Mucosa of rectum (tissue), 2 donors: ENCODE measurements around the gene COMP.

Experiments used
- H3K27ac ChIP-seq, 2 donors: one replicate each; pipeline ENCODE4 v1.7.0; 2013; ENCODE audit warnings: inconsistent platforms in 2 of 2, low read depth in 2 of 2, low read length in 2 of 2
- H3K27me3 ChIP-seq, 2 donors: one replicate each; pipeline ENCODE4 v1.7.0; 2013; ENCODE audit warnings: low read length in 2 of 2; ENCODE audit not compliant: control insufficient read depth in 2 of 2, insufficient read depth in 2 of 2
- H3K36me3 ChIP-seq, 2 donors: one replicate each; pipeline ENCODE4 v1.7.0; 2013; ENCODE audit warnings: low read length in 2 of 2; ENCODE audit not compliant: control insufficient read depth in 2 of 2, insufficient read depth in 2 of 2
- H3K4me1 ChIP-seq, 2 donors: one replicate each; pipeline ENCODE4 v1.7.0; 2013; ENCODE audit warnings: low read length in 2 of 2, mild to moderate bottlenecking in 1 of 2; ENCODE audit not compliant: control insufficient read depth in 2 of 2, insufficient read depth in 2 of 2
- H3K4me3 ChIP-seq, 2 donors: one replicate each; pipeline ENCODE4 v1.7.0; 2013; ENCODE audit warnings: low read length in 2 of 2
- H3K9ac ChIP-seq, 2 donors: one replicate each; pipeline ENCODE4 v1.7.0; 2013; ENCODE audit warnings: low read length in 2 of 2, low read depth in 1 of 2, mild to moderate bottlenecking in 1 of 2
- H3K9me3 ChIP-seq, 2 donors: one replicate each; pipeline ENCODE4 v1.7.0; 2013; ENCODE audit warnings: low read length in 2 of 2; ENCODE audit not compliant: control insufficient read depth in 2 of 2
- donor health status: healthy.
- donor health status: Normal muscosa, but diverticular disease.

The COMP gene

GRCh38 chr19:18794029-18794313 lies 2.9 kb upstream of the COMP start:
- Histone ChIP-seq H3K4me3 (no peak overlapping the region), H3K4me1 (peaks cover 2 to 4% of the 10 kb centered on the region in 2 donors), H3K27ac (no peak overlapping the region), H3K9ac (no peak overlapping the region), H3K9me3 (no peaks in the 10 kb centered on the region), H3K27me3 (peaks cover 45 to 51% of the 10 kb centered on the region in 2 donors), H3K36me3 (no peaks in the 10 kb centered on the region)

DNA sequence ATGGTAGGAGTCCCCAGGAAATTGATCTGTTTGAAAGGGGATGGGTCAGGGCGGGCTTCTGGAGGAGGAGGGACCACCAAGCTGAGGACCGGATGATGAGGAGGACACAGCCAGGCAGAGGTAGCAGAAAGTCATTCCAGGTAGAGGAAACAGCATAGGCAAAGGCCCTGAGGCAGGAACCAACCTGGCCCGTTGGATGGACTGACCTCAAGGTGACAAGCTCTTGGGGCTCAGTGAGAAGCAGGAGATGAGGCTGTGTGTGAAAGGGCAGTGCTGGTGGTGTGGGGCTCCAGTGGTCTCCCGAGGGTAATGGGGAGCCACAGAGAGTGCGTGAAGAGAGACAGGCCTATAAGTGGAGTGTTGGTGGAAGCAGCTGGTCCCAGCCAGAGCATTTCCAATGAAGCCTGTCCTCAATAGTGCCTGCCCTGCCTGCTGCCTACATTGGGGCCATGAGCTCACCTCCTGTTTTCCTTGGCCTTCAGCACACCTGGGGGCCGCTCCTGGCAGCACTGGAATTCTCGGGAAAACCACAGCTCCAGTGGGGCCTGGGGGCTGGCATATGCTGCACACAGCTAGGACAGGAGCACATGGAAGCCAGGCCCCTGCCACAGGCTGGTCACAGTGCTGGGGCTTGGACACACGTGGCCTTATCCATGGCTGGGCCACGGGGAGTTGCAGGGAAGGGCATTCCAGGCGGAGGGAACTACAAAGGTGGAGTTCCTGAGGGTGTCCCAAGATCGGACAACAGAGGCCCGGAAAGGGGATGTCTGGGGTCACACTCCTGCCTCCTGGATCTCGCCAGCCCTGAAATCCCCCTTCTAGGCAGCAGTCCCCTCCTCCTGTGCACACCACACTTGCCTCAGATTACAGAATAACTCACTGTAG lies 2.3 kb upstream of the COMP start:
- no peaks in the 10 kb centered on the region for H3K9me3 ChIP-seq
- no peak overlapping the region for H3K27ac ChIP-seq
- no peak overlapping the region for H3K9ac ChIP-seq
- H3K36me3 ChIP-seq, result no peaks in the 10 kb centered on the region
- peaks cover 48 to 57% of the 10 kb centered on the region in 2 donors for H3K27me3 ChIP-seq
- peaks cover 2 to 3% of the 10 kb centered on the region in 2 donors for H3K4me1 ChIP-seq
- no peak overlapping the region for H3K4me3 ChIP-seq

DNA sequence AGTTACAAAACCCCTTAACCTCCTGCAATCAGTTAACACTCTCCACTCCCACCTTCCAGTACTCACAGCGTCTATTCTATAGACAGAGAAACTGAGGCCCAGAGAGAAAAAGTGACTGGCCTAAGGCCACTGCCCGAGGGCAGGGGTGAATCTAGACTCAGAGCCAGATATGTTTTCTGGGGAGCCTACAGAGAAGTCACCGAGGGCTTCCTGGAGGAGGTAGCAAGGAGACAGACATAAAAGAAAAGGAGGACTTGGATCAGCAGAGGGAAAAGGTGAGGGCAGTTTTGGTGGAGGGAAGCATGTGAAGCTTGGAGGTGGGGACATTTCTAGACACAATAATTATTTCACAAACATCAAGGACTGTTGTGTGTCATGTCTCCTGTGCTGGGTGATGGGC lies 1.6 kb upstream of the COMP start:
- H3K9ac ChIP-seq, result no peak overlapping the region

GRCh38 chr19:18791315-18791678 lies 192 bp upstream of the COMP start:
- H3K4me3 ChIP-seq, result no peak overlapping the region
- no peak overlapping the region for H3K9ac ChIP-seq
- no peaks in the 10 kb centered on the region for H3K9me3 ChIP-seq
- H3K27ac ChIP-seq, result no peak overlapping the region
- H3K27me3 ChIP-seq, result peaks cover 52 to 71% of the 10 kb centered on the region in 2 donors
- H3K36me3 ChIP-seq, result no peaks in the 10 kb centered on the region
- H3K4me1 ChIP-seq, result peaks cover 2 to 3% of the 10 kb centered on the region in 2 donors

More for the DNA sequence above, 1.6 kb upstream of the COMP start:
- H3K27ac ChIP-seq, result no peak overlapping the region
- H3K4me1 ChIP-seq, result peaks cover 2 to 3% of the 10 kb centered on the region in 2 donors
- no peak overlapping the region for H3K4me3 ChIP-seq
- peaks cover 45 to 62% of the 10 kb centered on the region in 2 donors for H3K27me3 ChIP-seq
- H3K36me3 ChIP-seq, result no peaks in the 10 kb centered on the region
- H3K9me3 ChIP-seq, result no peaks in the 10 kb centered on the region

GRCh38 chr19:18789883-18790565 lies 1.1 kb downstream of the COMP start:
- H3K4me3 ChIP-seq, result peak overlapping the region; percentile 16 to 20
- no peak overlapping the region for H3K27ac ChIP-seq
- no peaks in the 10 kb centered on the region for H3K9me3 ChIP-seq
- H3K36me3 ChIP-seq, result no peaks in the 10 kb centered on the region
- peaks cover 2 to 7% of the 10 kb centered on the region in 2 donors for H3K4me1 ChIP-seq
- peaks cover 51 to 70% of the 10 kb centered on the region in 2 donors for H3K27me3 ChIP-seq
- no peak overlapping the region for H3K9ac ChIP-seq

GRCh38 chr19:18789422-18789869 lies 1.7 kb downstream of the COMP start:
- peaks cover 51 to 69% of the 10 kb centered on the region in 2 donors for H3K27me3 ChIP-seq
- H3K4me1 ChIP-seq, result peaks cover 5 to 7% of the 10 kb centered on the region in 2 donors
- no peak overlapping the region for H3K9ac ChIP-seq
- no peak overlapping the region for H3K4me3 ChIP-seq
- no peaks in the 10 kb centered on the region for H3K9me3 ChIP-seq
- H3K36me3 ChIP-seq, result no peaks in the 10 kb centered on the region
- no peak overlapping the region for H3K27ac ChIP-seq

DNA sequence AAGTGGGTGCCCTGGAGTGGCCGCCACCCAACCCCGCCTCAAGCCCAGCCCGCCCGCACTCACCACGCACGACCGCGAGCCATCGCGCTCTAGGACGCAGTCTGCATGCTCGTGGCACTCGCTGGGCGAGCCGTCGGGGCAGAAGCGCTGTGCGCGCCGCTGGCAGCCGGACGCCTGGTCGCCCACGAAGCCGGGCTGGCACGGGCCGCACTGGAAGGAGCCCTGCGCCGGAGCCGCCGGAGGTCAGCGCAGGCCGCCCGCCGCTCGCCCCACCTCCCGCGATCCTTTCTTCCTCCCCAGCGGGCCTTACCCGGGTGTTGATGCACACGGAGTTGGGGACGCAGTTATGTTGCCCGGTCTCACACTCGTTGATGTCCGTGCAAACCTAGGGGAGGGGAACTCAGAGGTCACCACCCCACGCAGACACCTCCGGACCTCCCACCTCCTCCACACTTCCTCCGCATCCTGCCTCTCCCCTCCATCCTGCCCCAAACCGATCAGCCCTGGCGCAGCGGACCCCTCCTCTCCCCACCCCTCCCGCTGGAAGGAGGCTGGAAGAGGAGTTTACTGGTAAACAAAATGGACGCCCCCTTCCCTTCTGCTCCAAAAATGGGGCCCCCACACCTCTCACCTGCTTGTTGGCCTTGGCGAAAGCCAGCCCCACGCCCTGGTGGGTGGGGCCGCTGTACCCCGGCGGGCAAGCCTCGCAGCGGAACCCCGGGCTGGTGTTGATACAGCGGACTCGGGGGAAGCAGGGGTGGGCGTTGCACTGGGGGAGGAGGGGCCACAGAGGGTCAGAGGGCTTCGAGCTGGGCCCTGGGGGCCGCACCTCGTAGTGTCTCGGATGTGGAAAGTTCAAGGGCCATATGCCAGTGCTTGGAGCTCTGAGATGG lies 2.3 kb downstream of the COMP start:
- Histone ChIP-seq H3K4me3 (no peak overlapping the region), H3K9me3 (no peaks in the 10 kb centered on the region), H3K9ac (no peak overlapping the region), H3K27ac (no peak overlapping the region), H3K4me1 (peaks cover 5 to 7% of the 10 kb centered on the region in 2 donors), H3K36me3 (no peaks in the 10 kb centered on the region), H3K27me3 (peaks cover 48 to 66% of the 10 kb centered on the region in 2 donors)

DNA sequence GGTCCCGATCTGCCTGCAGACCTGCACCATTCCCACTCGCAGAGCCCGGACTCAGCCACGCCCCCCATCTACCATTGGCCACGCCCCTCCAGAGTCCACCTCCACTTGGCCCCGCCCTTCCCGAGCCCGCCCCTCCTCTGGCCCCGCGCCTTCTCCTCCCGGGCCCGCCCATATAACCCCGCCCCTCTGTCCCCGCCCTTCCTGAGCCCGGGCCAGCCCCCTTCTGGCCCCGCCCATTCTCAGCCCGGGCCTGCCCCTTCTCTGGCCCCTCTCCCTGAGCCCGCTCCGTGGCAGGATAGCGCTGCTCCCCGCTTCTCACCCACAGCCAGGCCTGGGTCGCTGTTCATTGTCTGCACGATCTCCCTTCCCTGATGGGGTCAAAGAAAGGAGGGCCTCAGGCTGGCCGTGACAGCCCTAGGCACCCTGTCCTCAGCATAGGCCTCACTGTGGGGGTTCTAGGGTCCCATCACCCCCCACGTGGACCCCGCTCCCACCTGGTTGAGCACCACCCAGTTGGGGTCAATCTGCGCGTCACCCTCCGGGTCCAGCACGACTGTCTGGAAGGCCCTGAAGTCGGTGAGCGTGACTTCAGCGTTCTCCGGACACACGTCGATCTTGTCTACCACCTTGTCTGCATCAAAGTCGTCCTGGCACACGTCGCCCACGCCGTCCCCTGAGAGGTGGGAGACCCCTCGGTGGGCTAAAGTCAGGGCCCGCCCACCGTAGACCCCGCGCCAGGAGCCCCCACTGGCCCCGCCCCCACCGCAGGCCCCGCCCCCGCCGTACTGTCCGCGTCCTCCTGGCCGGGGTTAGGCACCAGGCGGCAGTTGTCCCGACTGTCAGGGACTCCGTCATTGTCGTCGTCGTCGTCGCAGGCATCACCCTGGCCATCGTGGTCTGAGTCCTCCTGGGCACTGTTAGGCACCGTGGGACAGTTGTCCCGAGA lies 5.7 kb downstream of the COMP start:
- H3K4me3 ChIP-seq, result peak overlapping the region; percentile 36 to 52
- H3K9ac ChIP-seq, result no peak overlapping the region
- no peak overlapping the region for H3K27ac ChIP-seq
- no peaks in the 10 kb centered on the region for H3K9me3 ChIP-seq
- peaks cover 3 to 4% of the 10 kb centered on the region in 2 donors for H3K4me1 ChIP-seq
- peaks cover 31 to 41% of the 10 kb centered on the region in 2 donors for H3K27me3 ChIP-seq
- H3K36me3 ChIP-seq, result no peaks in the 10 kb centered on the region

- Histone ChIP-seq H3K9ac (no peak overlapping the region), H3K9me3 (no peaks in the 10 kb centered on the region), H3K27ac (no peak overlapping the region), H3K36me3 (no peaks in the 10 kb centered on the region), H3K4me1 (peaks cover 3 to 4% of the 10 kb centered on the region in 2 donors), H3K27me3 (peaks cover 27 to 36% of the 10 kb centered on the region in 2 donors), H3K4me3 (no peak overlapping the region)
These were observed 6.4 kb downstream of the COMP start for GRCh38 chr19:18784786-18785120.
